Trophoblast cell (in vitro differentiated cells and primary cell): ENCODE measurements around the gene URB1.

ENCODE experiments used
- DNase-seq, 2 donors: peaks; one replicate each; pipeline ENCODE4 v3.0.0-alpha.2; 2016
- H2AFZ ChIP-seq: 2 replicates; pipeline ENCODE4 v1.6.1; 2013; ENCODE audit warnings: low read length, moderate library complexity, mild to moderate bottlenecking; ENCODE audit not compliant: insufficient read depth, poor library complexity
- H2AK5ac ChIP-seq: 2 replicates; pipeline ENCODE4 v1.6.1; 2013; ENCODE audit warnings: mild to moderate bottlenecking, low read length
- H2BK120ac ChIP-seq: 2 replicates; pipeline ENCODE4 v1.6.1; 2013; ENCODE audit warnings: low read length, mild to moderate bottlenecking, moderate library complexity; ENCODE audit not compliant: insufficient read depth, poor library complexity
- H2BK12ac ChIP-seq: 2 replicates; pipeline ENCODE4 v1.6.1; 2013; ENCODE audit warnings: mild to moderate bottlenecking, low read length, moderate library complexity
- H2BK5ac ChIP-seq: 2 replicates; pipeline ENCODE4 v1.6.1; 2013; ENCODE audit warnings: low read length, low read depth, moderate library complexity, mild to moderate bottlenecking; ENCODE audit not compliant: poor library complexity
- H3K14ac ChIP-seq: 2 replicates; pipeline ENCODE4 v1.6.1; 2013; ENCODE audit warnings: mild to moderate bottlenecking, low read length
- H3K18ac ChIP-seq: 2 replicates; pipeline ENCODE4 v1.6.1; 2013; ENCODE audit warnings: mild to moderate bottlenecking, low read length
- H3K23ac ChIP-seq: 2 replicates; pipeline ENCODE4 v1.6.1; 2013; ENCODE audit warnings: low read length
- H3K27ac ChIP-seq: 2 replicates; pipeline ENCODE4 v1.5.1; 2013; ENCODE audit warnings: low read depth, mild to moderate bottlenecking, inconsistent platforms, low read length, moderate library complexity
- H3K27me3 ChIP-seq: 2 replicates; pipeline ENCODE4 v1.6.1; 2013; ENCODE audit warnings: inconsistent platforms, mild to moderate bottlenecking, low read length, moderate library complexity; ENCODE audit not compliant: insufficient read depth
- H3K36me3 ChIP-seq, 2 experiments: 1 replicate in 1 of 2; 2 replicates in 1 of 2; pipeline ENCODE4 v1.6.1; 2013; ENCODE audit warnings: low read length in 2 of 2, mild to moderate bottlenecking in 2 of 2, moderate library complexity in 1 of 2; ENCODE audit not compliant: insufficient read depth in 2 of 2, control insufficient read depth in 1 of 2
- H3K4ac ChIP-seq: 2 replicates; pipeline ENCODE4 v1.6.1; 2013; ENCODE audit warnings: low read depth, mild to moderate bottlenecking, low read length, moderate library complexity
- H3K4me1 ChIP-seq, 2 experiments: 1 replicate in 1 of 2; 2 replicates in 1 of 2; pipeline ENCODE4 v1.6.1; 2013; ENCODE audit warnings: low read length in 2 of 2, mild to moderate bottlenecking in 2 of 2, moderate library complexity in 1 of 2; ENCODE audit not compliant: insufficient read depth in 2 of 2, control insufficient read depth in 1 of 2
- H3K4me2 ChIP-seq: 2 replicates; pipeline ENCODE4 v1.6.1; 2013; ENCODE audit warnings: inconsistent platforms, mild to moderate bottlenecking, low read length, moderate library complexity
- H3K4me3 ChIP-seq: 2 replicates; pipeline ENCODE4 v1.5.1; 2013; ENCODE audit warnings: mild to moderate bottlenecking, low read depth, low read length, inconsistent platforms
- H3K79me1 ChIP-seq: one replicate; pipeline ENCODE4 v1.6.1; 2013; ENCODE audit warnings: low read length
- H3K79me2 ChIP-seq: 2 replicates; pipeline ENCODE4 v1.6.1; 2013; ENCODE audit warnings: low read length, mild to moderate bottlenecking; ENCODE audit not compliant: control insufficient read depth, insufficient read depth, poor library complexity
- H3K9ac ChIP-seq: 2 replicates; pipeline ENCODE4 v1.6.1; 2013; ENCODE audit warnings: mild to moderate bottlenecking, low read length
- H3K9me3 ChIP-seq: 2 replicates; pipeline ENCODE4 v1.6.1; 2013; ENCODE audit warnings: low read depth, mild to moderate bottlenecking, control low read depth, inconsistent platforms, low read length; ENCODE audit not compliant: insufficient read depth
- H4K12ac ChIP-seq: 2 replicates; pipeline ENCODE4 v1.6.1; 2013; ENCODE audit warnings: low read depth, mild to moderate bottlenecking, low read length, moderate library complexity
- H4K8ac ChIP-seq: 2 replicates; pipeline ENCODE4 v1.6.1; 2013; ENCODE audit warnings: low read depth, mild to moderate bottlenecking, low read length, moderate library complexity
- H4K91ac ChIP-seq: one replicate; pipeline ENCODE4 v1.6.1; 2013; ENCODE audit warnings: low read depth, mild to moderate bottlenecking, low read length, moderate library complexity
- WGBS: extraction: QIAGEN DNeasy Blood & Tissue Kit; methylation state at CpG from one replicate; pipeline ENCODE4 v1.1.7; 2013; ENCODE audit warnings: missing lambda C conversion rate; ENCODE audit not compliant: insufficient read length, insufficient coverage; ENCODE audit errors: extremely low coverage; 5-methylcytosine and 5-hydroxymethylcytosine counted together

Gene URB1

GRCh38 chr21:32410291-32410690 is 17.5 kb upstream of the URB1 start:
- Histone ChIP-seq H2AFZ (no peak overlapping the region), H3K27ac (no peak overlapping the region), H3K18ac (no peak overlapping the region), H3K4me3 (no peak overlapping the region), H3K9me3 (peaks cover 6% of the 10 kb centered on the region), H2BK12ac (no peak overlapping the region), H3K14ac (no peak overlapping the region), H3K23ac (no peak overlapping the region), H3K36me3 (no peaks in the 10 kb centered on the region), H3K27me3 (peaks cover 36% of the 10 kb centered on the region), H3K4me1 (peaks cover 12 to 15% of the 10 kb centered on the region in 2 experiments), H4K91ac (no peak overlapping the region), H3K9ac (no peak overlapping the region), H4K8ac (no peak overlapping the region), H3K79me2 (no peaks in the 10 kb centered on the region), H3K4me2 (no peak overlapping the region), H2BK5ac (no peak overlapping the region), H2BK120ac (no peak overlapping the region), H3K4ac (no peak overlapping the region), H2AK5ac (no peak overlapping the region), H4K12ac (no peak overlapping the region), H3K79me1 (no peaks in the 10 kb centered on the region)
- no peak for DNase-seq
- WGBS: no CpG with 5 or more reads among the region's 4 CpGs

GRCh38 chr21:32406405-32406804 is 13.6 kb upstream of the URB1 start:
- no peak overlapping the region for H3K4ac ChIP-seq
- H2AFZ ChIP-seq: no peak overlapping the region
- no peak overlapping the region for H3K23ac ChIP-seq
- no peak overlapping the region for H3K27ac ChIP-seq
- H4K91ac ChIP-seq: no peak overlapping the region
- no peak overlapping the region for H2AK5ac ChIP-seq
- no peak overlapping the region for H3K4me2 ChIP-seq
- no peaks in the 10 kb centered on the region for H3K79me1 ChIP-seq
- H2BK120ac ChIP-seq: no peak overlapping the region
- WGBS: no CpG with 5 or more reads among the region's 6 CpGs
- H4K12ac ChIP-seq: no peak overlapping the region
- H3K9me3 ChIP-seq: no peaks in the 10 kb centered on the region
- no peaks in the 10 kb centered on the region for H3K79me2 ChIP-seq
- no peak overlapping the region for H2BK5ac ChIP-seq
- H3K14ac ChIP-seq: no peak overlapping the region
- no peak overlapping the region for H3K9ac ChIP-seq
- no peak overlapping the region for H3K4me3 ChIP-seq
- peaks cover 11% of the 10 kb centered on the region for H3K27me3 ChIP-seq
- peaks cover 0 to under 1% of the 10 kb centered on the region in 2 experiments for H3K4me1 ChIP-seq
- H3K18ac ChIP-seq: no peak overlapping the region
- no peak for DNase-seq
- H2BK12ac ChIP-seq: no peak overlapping the region
- H3K36me3 ChIP-seq: no peaks in the 10 kb centered on the region
- no peak overlapping the region for H4K8ac ChIP-seq

GRCh38 chr21:32403201-32403777 is 10.5 kb upstream of the URB1 start:
- DNase-seq: peak; percentile 40 to 53
- no peak overlapping the region for H2BK120ac ChIP-seq
- no peaks in the 10 kb centered on the region for H3K9me3 ChIP-seq
- no peak overlapping the region for H3K18ac ChIP-seq
- no peak overlapping the region for H3K14ac ChIP-seq
- no peaks in the 10 kb centered on the region for H3K79me1 ChIP-seq
- no peaks in the 10 kb centered on the region for H3K79me2 ChIP-seq
- no peak overlapping the region for H2BK12ac ChIP-seq
- no CpG with 5 or more reads among the region's 5 CpGs for WGBS
- H3K23ac ChIP-seq: no peak overlapping the region
- no peak overlapping the region for H4K91ac ChIP-seq
- H3K27me3 ChIP-seq: no peaks in the 10 kb centered on the region
- H4K8ac ChIP-seq: no peak overlapping the region
- H3K9ac ChIP-seq: no peak overlapping the region
- H3K4me1 ChIP-seq: no peaks in the 10 kb centered on the region
- no peak overlapping the region for H2AFZ ChIP-seq
- H4K12ac ChIP-seq: no peak overlapping the region
- no peak overlapping the region for H3K4me3 ChIP-seq
- no peak overlapping the region for H3K4ac ChIP-seq
- H2AK5ac ChIP-seq: no peak overlapping the region
- no peaks in the 10 kb centered on the region for H3K36me3 ChIP-seq
- H2BK5ac ChIP-seq: no peak overlapping the region
- H3K4me2 ChIP-seq: no peak overlapping the region
- H3K27ac ChIP-seq: no peak overlapping the region

GRCh38 chr21:32393677-32394001 is 827 bp upstream of the URB1 start:
- Histone ChIP-seq H3K4me1 (peaks cover 4 to 10% of the 10 kb centered on the region in 2 experiments), H3K4me3 (no peak overlapping the region), H2BK120ac (no peak overlapping the region), H3K27me3 (no peaks in the 10 kb centered on the region), H3K9ac (no peak overlapping the region), H2AFZ (no peak overlapping the region), H3K9me3 (peaks cover 8% of the 10 kb centered on the region), H3K23ac (no peak overlapping the region), H2BK12ac (no peak overlapping the region), H3K79me2 (peaks cover 3% of the 10 kb centered on the region), H4K12ac (no peak overlapping the region), H2AK5ac (no peak overlapping the region), H3K14ac (no peak overlapping the region), H3K27ac (no peak overlapping the region), H3K18ac (no peak overlapping the region), H4K8ac (no peak overlapping the region), H3K4me2 (no peak overlapping the region), H2BK5ac (no peak overlapping the region), H3K4ac (no peak overlapping the region), H3K79me1 (peaks cover 7% of the 10 kb centered on the region), H3K36me3 (peaks cover 2% of the 10 kb centered on the region in 2 experiments), H4K91ac (no peak overlapping the region)
- DNase-seq: no peak
- WGBS: no CpG with 5 or more reads among the region's 9 CpGs
